Neural progenitor cell (in vitro differentiated cells): ENCODE measurements around the gene HNF1B.

Source experiments
- CTCF ChIP-seq: fragments of 200-600 bp; sonication (generic); IDR thresholded peaks from 2 replicates; pipeline ENCODE4 v1.5.1; 2017; ENCODE audit warnings: antibody characterized with exemption, mild to moderate bottlenecking
- EZH2 ChIP-seq: fragments of 200-600 bp; sonication (generic); IDR thresholded peaks from 2 replicates; pipeline ENCODE4 v1.6.1; 2017; ENCODE audit warnings: antibody characterized with exemption, mild to moderate bottlenecking, moderate library complexity
- EZH2phosphoT487 ChIP-seq: fragments of 200-600 bp; sonication (generic); IDR thresholded peaks from 2 replicates; pipeline ENCODE4 v1.6.1; 2017; ENCODE audit warnings: antibody characterized with exemption

GRCh38 chr17:37737081-37737480 is 7.8 kb downstream of the HNF1B start:
- no peak for TF ChIP-seq CTCF
- TF ChIP-seq EZH2, result no peak
- no peak for TF ChIP-seq EZH2phosphoT487
